SK-N-SH treated with all-trans-retinoic acid at 6 μM for 48 hours (cell line): ENCODE data around the gene PFKL.

Experiments used
- OSR1 ChIP-seq: fragments of 250-450 bp; sonication (Bioruptor Pico); IDR thresholded peaks from 2 replicates; pipeline ENCODE4 v1.8.0; 2022; ENCODE audit warnings: moderate library complexity, mild to moderate bottlenecking, inconsistent platforms
- PPARA ChIP-seq: fragments of 250-450 bp; sonication (Bioruptor Pico); IDR thresholded peaks from 2 replicates; pipeline ENCODE4 v1.5.0; 2020; ENCODE audit warnings: mild to moderate bottlenecking, borderline replicate concordance

DNA sequence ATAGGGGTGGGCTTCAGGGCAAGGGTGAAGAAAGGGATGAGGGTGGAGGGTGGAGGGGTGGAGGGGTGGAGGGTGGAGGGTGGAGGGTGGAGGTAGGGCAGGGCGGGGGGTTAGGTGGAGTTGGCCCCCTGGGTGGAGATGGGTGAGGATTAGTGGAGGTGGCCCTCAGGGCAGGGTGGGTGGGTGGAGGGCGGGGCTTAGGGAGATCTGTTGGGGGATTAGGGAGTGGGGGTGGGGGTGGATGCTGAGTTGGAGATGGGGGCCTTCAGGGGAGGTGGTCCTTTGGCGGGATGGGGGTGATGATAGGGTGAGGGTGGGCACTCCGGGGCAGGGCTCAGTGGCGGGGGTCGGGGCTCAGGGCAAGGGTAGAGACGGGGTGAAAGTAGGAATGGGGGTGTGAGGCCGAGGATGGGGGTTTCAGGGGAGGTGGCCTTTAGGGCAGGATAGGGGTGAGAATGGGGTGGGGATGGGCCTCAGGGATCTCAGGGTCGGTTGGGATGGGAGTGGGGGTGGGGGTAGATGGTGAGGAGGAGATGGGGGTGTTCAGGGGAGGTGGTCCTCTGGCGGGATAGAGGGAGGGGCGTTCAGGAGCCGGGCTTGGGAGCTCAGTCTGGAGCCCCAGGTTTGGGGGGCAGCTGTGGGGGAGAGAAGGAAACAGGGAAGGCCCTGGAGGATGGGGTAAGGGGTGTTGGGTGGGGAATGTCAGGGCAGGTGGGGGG is 37.4 kb upstream of the PFKL start:
- TF ChIP-seq OSR1 (CRISPR knock-in tag) (no peak), PPARA (no peak)
